Measurements from ENCODE around the gene KRTAP10-1. TPM values are rescaled to one million over a fixed set of nuclear protein-coding genes. Genes with fewer than 3 reads are reported as not detected.

The KRTAP10-1 gene
- total and polyA plus RNA-seq, 4 donors, result not detected

DNA sequence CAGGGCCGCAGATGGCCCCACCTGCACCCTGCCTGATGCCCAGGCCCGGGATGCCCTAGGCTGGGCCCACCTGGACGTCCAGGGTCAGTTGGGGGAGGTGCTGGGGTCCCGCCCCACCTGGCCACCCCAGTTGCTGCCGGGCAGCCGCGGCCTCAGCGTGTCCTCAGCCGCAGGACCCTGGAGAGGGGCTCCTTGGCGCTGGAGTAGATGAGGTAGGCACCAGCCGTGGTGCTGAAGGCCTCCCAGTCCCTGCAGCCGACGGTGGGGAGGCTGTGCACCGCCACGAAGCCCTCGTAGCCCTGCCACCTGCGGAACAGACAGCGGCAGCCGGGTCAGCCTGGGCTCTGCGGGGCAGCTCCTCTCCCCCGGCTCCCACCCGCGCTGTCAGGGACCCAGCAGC, 40.4 kb downstream of the KRTAP10-1 start:
- TF ChIP-seq, protein P1, sequence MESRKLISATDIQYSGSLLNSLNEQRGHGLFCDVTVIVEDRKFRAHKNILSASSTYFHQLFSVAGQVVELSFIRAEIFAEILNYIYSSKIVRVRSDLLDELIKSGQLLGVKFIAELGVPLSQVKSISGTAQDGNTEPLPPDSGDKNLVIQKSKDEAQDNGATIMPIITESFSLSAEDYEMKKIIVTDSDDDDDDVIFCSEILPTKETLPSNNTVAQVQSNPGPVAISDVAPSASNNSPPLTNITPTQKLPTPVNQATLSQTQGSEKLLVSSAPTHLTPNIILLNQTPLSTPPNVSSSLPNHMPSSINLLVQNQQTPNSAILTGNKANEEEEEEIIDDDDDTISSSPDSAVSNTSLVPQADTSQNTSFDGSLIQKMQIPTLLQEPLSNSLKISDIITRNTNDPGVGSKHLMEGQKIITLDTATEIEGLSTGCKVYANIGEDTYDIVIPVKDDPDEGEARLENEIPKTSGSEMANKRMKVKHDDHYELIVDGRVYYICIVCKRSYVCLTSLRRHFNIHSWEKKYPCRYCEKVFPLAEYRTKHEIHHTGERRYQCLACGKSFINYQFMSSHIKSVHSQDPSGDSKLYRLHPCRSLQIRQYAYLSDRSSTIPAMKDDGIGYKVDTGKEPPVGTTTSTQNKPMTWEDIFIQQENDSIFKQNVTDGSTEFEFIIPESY (IDR thresholded peaks at IDR 0.05), result no peak
- no peak for TF ChIP-seq EGR1 (IDR thresholded peaks at IDR 0.05; ENCODE audit: low read depth in 2 of 2)
- TF ChIP-seq SP1 (IDR thresholded peaks at IDR 0.05), result no peak
- TF ChIP-seq, protein P2, sequence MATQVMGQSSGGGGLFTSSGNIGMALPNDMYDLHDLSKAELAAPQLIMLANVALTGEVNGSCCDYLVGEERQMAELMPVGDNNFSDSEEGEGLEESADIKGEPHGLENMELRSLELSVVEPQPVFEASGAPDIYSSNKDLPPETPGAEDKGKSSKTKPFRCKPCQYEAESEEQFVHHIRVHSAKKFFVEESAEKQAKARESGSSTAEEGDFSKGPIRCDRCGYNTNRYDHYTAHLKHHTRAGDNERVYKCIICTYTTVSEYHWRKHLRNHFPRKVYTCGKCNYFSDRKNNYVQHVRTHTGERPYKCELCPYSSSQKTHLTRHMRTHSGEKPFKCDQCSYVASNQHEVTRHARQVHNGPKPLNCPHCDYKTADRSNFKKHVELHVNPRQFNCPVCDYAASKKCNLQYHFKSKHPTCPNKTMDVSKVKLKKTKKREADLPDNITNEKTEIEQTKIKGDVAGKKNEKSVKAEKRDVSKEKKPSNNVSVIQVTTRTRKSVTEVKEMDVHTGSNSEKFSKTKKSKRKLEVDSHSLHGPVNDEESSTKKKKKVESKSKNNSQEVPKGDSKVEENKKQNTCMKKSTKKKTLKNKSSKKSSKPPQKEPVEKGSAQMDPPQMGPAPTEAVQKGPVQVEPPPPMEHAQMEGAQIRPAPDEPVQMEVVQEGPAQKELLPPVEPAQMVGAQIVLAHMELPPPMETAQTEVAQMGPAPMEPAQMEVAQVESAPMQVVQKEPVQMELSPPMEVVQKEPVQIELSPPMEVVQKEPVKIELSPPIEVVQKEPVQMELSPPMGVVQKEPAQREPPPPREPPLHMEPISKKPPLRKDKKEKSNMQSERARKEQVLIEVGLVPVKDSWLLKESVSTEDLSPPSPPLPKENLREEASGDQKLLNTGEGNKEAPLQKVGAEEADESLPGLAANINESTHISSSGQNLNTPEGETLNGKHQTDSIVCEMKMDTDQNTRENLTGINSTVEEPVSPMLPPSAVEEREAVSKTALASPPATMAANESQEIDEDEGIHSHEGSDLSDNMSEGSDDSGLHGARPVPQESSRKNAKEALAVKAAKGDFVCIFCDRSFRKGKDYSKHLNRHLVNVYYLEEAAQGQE (IDR thresholded peaks at IDR 0.05), result no peak
- TF ChIP-seq JUND (IDR thresholded peaks at IDR 0.05), result no peak
- no peak for TF ChIP-seq GABPA (IDR thresholded peaks at IDR 0.05 in 1 of 2, conservative IDR thresholded peaks at IDR 0.05 in 1 of 2)
- TF ChIP-seq TAF1 (conservative IDR thresholded peaks at IDR 0.05), result no peak
- TF ChIP-seq, protein P3, sequence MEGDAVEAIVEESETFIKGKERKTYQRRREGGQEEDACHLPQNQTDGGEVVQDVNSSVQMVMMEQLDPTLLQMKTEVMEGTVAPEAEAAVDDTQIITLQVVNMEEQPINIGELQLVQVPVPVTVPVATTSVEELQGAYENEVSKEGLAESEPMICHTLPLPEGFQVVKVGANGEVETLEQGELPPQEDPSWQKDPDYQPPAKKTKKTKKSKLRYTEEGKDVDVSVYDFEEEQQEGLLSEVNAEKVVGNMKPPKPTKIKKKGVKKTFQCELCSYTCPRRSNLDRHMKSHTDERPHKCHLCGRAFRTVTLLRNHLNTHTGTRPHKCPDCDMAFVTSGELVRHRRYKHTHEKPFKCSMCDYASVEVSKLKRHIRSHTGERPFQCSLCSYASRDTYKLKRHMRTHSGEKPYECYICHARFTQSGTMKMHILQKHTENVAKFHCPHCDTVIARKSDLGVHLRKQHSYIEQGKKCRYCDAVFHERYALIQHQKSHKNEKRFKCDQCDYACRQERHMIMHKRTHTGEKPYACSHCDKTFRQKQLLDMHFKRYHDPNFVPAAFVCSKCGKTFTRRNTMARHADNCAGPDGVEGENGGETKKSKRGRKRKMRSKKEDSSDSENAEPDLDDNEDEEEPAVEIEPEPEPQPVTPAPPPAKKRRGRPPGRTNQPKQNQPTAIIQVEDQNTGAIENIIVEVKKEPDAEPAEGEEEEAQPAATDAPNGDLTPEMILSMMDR (IDR thresholded peaks at IDR 0.05; ENCODE audit: low read depth, low read length, missing input control), result no peak
- no peak for TF ChIP-seq HNF4G (IDR thresholded peaks at IDR 0.05)
- no peak for TF ChIP-seq RAD21 (IDR thresholded peaks at IDR 0.05)
- no peak for TF ChIP-seq RXRA (IDR thresholded peaks at IDR 0.05)
- TF ChIP-seq YY1 (IDR thresholded peaks at IDR 0.05), result no peak
- no peak for TF ChIP-seq FOXA1 (IDR thresholded peaks at IDR 0.05)
- no peak for TF ChIP-seq HNF4A (conservative IDR thresholded peaks at IDR 0.05)
- TF ChIP-seq, protein P4, sequence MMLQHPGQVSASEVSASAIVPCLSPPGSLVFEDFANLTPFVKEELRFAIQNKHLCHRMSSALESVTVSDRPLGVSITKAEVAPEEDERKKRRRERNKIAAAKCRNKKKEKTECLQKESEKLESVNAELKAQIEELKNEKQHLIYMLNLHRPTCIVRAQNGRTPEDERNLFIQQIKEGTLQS (IDR thresholded peaks at IDR 0.05), result no peak
- no peak for TF ChIP-seq NR2F2 (IDR thresholded peaks at IDR 0.05)
- no peak for TF ChIP-seq FOXA2 (IDR thresholded peaks at IDR 0.05)
- TF ChIP-seq, protein P5, sequence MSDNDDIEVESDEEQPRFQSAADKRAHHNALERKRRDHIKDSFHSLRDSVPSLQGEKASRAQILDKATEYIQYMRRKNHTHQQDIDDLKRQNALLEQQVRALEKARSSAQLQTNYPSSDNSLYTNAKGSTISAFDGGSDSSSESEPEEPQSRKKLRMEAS (IDR thresholded peaks at IDR 0.05), result no peak
- no peak for DNase-seq (ENCODE audit: low spot score)
- Histone ChIP-seq H3K4me3 (ENCODE audit: low read depth in 1 of 3, low read length in 3 of 3) (no peak overlapping the region), H3K9ac (ENCODE audit: low read depth in 1 of 2, low read length in 2 of 2) (no peak overlapping the region), H3K36me3 (ENCODE audit: control insufficient read depth in 4 of 4, insufficient read depth in 3 of 4, low read depth in 1 of 4, low read length in 3 of 4) (no peaks in the 10 kb centered on the region), H3K4me1 (ENCODE audit: control insufficient read depth in 4 of 4, insufficient read depth in 4 of 4, low read length in 3 of 4) (no peaks in the 10 kb centered on the region), H3K27ac (ENCODE audit: low read depth in 1 of 2, low read length in 2 of 2) (no peak overlapping the region), H3K9me3 (ENCODE audit: control insufficient read depth in 4 of 4, low read length in 3 of 4) (no peaks in the 10 kb centered on the region), H3K27me3 (ENCODE audit: control insufficient read depth in 4 of 4, insufficient read depth in 4 of 4, low read length in 3 of 4) (no peaks in the 10 kb centered on the region)
- WGBS, result 92% methylated on average over 23 of the region's 23 CpGs

Data from liver (tissue), 9 donors.